H9 (cell line): ENCODE measurements around the gene DNAJB9. TPM values are rescaled to one million over a fixed set of nuclear protein-coding genes. Genes with fewer than 3 reads are reported as not detected.

Experiments
- DNase-seq: peaks from one replicate; pipeline ENCODE4 v3.0.0-alpha.2; 2017
- H2AFZ ChIP-seq: one replicate; pipeline ENCODE4 v1.6.1; 2013; ENCODE audit warnings: mild to moderate bottlenecking, low read length, control low read depth, moderate library complexity
- H2AK5ac ChIP-seq: 2 replicates; pipeline ENCODE4 v1.6.1; 2013; ENCODE audit warnings: low read length, control low read depth, mixed read lengths; ENCODE audit not compliant: insufficient read length
- H2BK120ac ChIP-seq: one replicate; pipeline ENCODE4 v1.6.1; 2013; ENCODE audit warnings: low read depth, mild to moderate bottlenecking, low read length, control low read depth, inconsistent platforms; ENCODE audit not compliant: poor library complexity, severe bottlenecking
- H2BK12ac ChIP-seq: 2 replicates; pipeline ENCODE4 v1.6.1; 2013; ENCODE audit warnings: low read length, control low read depth, mixed read lengths, low read depth; ENCODE audit not compliant: insufficient read length
- H2BK15ac ChIP-seq: 2 replicates; pipeline ENCODE4 v1.6.1; 2013; ENCODE audit warnings: low read depth, low read length, control low read depth
- H2BK20ac ChIP-seq: one replicate; pipeline ENCODE4 v1.6.1; 2013; ENCODE audit warnings: low read depth, mild to moderate bottlenecking, low read length, control low read depth, inconsistent platforms; ENCODE audit not compliant: poor library complexity, severe bottlenecking
- H2BK5ac ChIP-seq: 2 replicates; pipeline ENCODE4 v1.6.1; 2013; ENCODE audit warnings: low read length, control low read depth, mixed read lengths; ENCODE audit not compliant: insufficient read length
- H3K14ac ChIP-seq: 2 replicates; pipeline ENCODE4 v1.6.1; 2013; ENCODE audit warnings: low read length, control low read depth; ENCODE audit not compliant: insufficient read depth
- H3K18ac ChIP-seq: 2 replicates; pipeline ENCODE4 v1.6.1; 2013; ENCODE audit warnings: low read depth, mild to moderate bottlenecking, mixed read lengths, low read length, control low read depth; ENCODE audit not compliant: insufficient read length
- H3K23ac ChIP-seq: 2 replicates; pipeline ENCODE4 v1.6.1; 2013; ENCODE audit warnings: low read length, control low read depth, mixed read lengths, low read depth; ENCODE audit not compliant: insufficient read length
- H3K23me2 ChIP-seq: 2 replicates; pipeline ENCODE4 v1.6.1; 2013; ENCODE audit warnings: low read depth, mild to moderate bottlenecking, mixed read lengths, low read length, control low read depth; ENCODE audit not compliant: insufficient read length, poor library complexity, severe bottlenecking
- H3K27ac ChIP-seq: 2 replicates; pipeline ENCODE4 v1.5.1; 2013; ENCODE audit warnings: low read length, control low read depth, mixed read lengths, low read depth; ENCODE audit not compliant: insufficient read length
- H3K27me3 ChIP-seq: 2 replicates; pipeline ENCODE4 v1.6.1; 2013; ENCODE audit warnings: low read length, control low read depth, inconsistent platforms; ENCODE audit not compliant: insufficient read depth
- H3K4ac ChIP-seq: 2 replicates; pipeline ENCODE4 v1.6.1; 2013; ENCODE audit warnings: low read depth, mild to moderate bottlenecking, control low read depth, inconsistent platforms, low read length, moderate library complexity
- H3K4me1 ChIP-seq: 2 replicates; pipeline ENCODE4 v1.6.1; 2013; ENCODE audit warnings: low read length, control low read depth, inconsistent platforms; ENCODE audit not compliant: insufficient read depth
- H3K4me2 ChIP-seq: 2 replicates; pipeline ENCODE4 v1.6.1; 2013; ENCODE audit warnings: low read length, control low read depth, mixed read lengths; ENCODE audit not compliant: insufficient read length, insufficient read depth
- H3K56ac ChIP-seq: 2 replicates; pipeline ENCODE4 v1.6.1; 2013; ENCODE audit warnings: low read depth, mild to moderate bottlenecking, mixed read lengths, low read length, control low read depth; ENCODE audit not compliant: insufficient read length
- H3K79me1 ChIP-seq: 2 replicates; pipeline ENCODE4 v1.6.1; 2013; ENCODE audit warnings: low read depth, mild to moderate bottlenecking, moderate library complexity, low read length, control low read depth, inconsistent platforms; ENCODE audit not compliant: insufficient read depth, poor library complexity, severe bottlenecking
- H3K79me2 ChIP-seq: 2 replicates; pipeline ENCODE4 v1.6.1; 2013; ENCODE audit warnings: low read length, control low read depth, inconsistent platforms; ENCODE audit not compliant: insufficient read depth
- H3K9ac ChIP-seq: 2 replicates; pipeline ENCODE4 v1.6.1; 2013; ENCODE audit warnings: low read length, control low read depth, mixed read lengths; ENCODE audit not compliant: insufficient read length; ENCODE audit errors: extremely low read depth
- H3K9me3 ChIP-seq: one replicate; pipeline ENCODE4 v1.6.1; 2013; ENCODE audit warnings: low read depth, low read length, inconsistent platforms; ENCODE audit not compliant: control insufficient read depth
- H3T11ph ChIP-seq: one replicate; pipeline ENCODE4 v1.6.1; 2013; ENCODE audit warnings: mild to moderate bottlenecking, low read length, control low read depth, inconsistent platforms
- H4K20me1 ChIP-seq: one replicate; pipeline ENCODE4 v1.6.1; 2013; ENCODE audit not compliant: control insufficient read depth, insufficient read length, insufficient read depth
- H4K5ac ChIP-seq: 2 replicates; pipeline ENCODE4 v1.6.1; 2013; ENCODE audit warnings: low read depth, mild to moderate bottlenecking, mixed read lengths, low read length, control low read depth; ENCODE audit not compliant: insufficient read length
- H4K8ac ChIP-seq: replicated peaks from 2 replicates; pipeline ENCODE4 v1.6.1; 2013; ENCODE audit warnings: low read length, control low read depth, mixed read lengths, low read depth; ENCODE audit not compliant: insufficient read length
- H4K91ac ChIP-seq: 2 replicates; pipeline ENCODE4 v1.6.1; 2013; ENCODE audit warnings: low read depth, mild to moderate bottlenecking, moderate library complexity, mixed read lengths, low read length, control low read depth; ENCODE audit not compliant: insufficient read length
- H3K27ac Mint-ChIP-seq, 3 experiments: 2 replicates in 2 of 3; 3 replicates in 1 of 3; pipeline ENCODE4 v1.8.0; 2020 to 2021; ENCODE audit warnings: mixed read lengths in 3 of 3, mild to moderate bottlenecking in 1 of 3, moderate library complexity in 1 of 3
- H3K27me3 Mint-ChIP-seq: 2 replicates; pipeline ENCODE4 v1.8.0; 2021; ENCODE audit warnings: low read depth, mild to moderate bottlenecking, moderate library complexity, mixed read lengths
- H3K36me3 Mint-ChIP-seq, 3 experiments: 2 replicates in 2 of 3; 3 replicates in 1 of 3; pipeline ENCODE4 v1.8.0; 2020 to 2021; ENCODE audit warnings: low read depth in 3 of 3, mixed read lengths in 3 of 3; ENCODE audit not compliant: insufficient read depth in 1 of 3
- H3K4me1 Mint-ChIP-seq, 2 experiments: 2 replicates each; pipeline ENCODE4 v1.8.0; 2020; ENCODE audit warnings: mixed read lengths in 2 of 2
- H3K4me3 Mint-ChIP-seq, 2 experiments: 2 replicates in 1 of 2; 3 replicates in 1 of 2; pipeline ENCODE4 v1.8.0; 2020 to 2021; ENCODE audit warnings: mild to moderate bottlenecking in 2 of 2, mixed read lengths in 2 of 2, moderate library complexity in 1 of 2
- H3K9me3 Mint-ChIP-seq, 2 experiments: 2 replicates in 1 of 2; 3 replicates in 1 of 2; pipeline ENCODE4 v1.8.0; 2020; ENCODE audit warnings: mild to moderate bottlenecking in 2 of 2, mixed read lengths in 2 of 2, moderate library complexity in 1 of 2
- CTCF ChIP-seq: fragments of 200-600 bp; sonication (generic); conservative IDR thresholded peaks from 3 replicates; pipeline ENCODE4 v1.8.0; 2021; ENCODE audit warnings: antibody characterized with exemption, mild to moderate bottlenecking
- WGBS: extraction: QIAGEN DNeasy Blood & Tissue Kit; methylation state at CpG from one replicate; pipeline ENCODE4 v1.1.7; 2013; ENCODE audit warnings: missing lambda C conversion rate, low lambda C conversion rate, mixed read lengths; ENCODE audit not compliant: insufficient read length; ENCODE audit errors: extremely low coverage; 5-methylcytosine and 5-hydroxymethylcytosine counted together
- total RNA-seq: library from RNA; stranded (reverse); gene quantifications from 2 replicates; pipeline ENCODE4 v1.2.1, GENCODE V29; 2021

Gene DNAJB9
- total RNA-seq, 1 experiment from 2014 or later: 11.3 TPM

GRCh38 chr7:108535744-108536143, 33.9 kb upstream of the DNAJB9 start:
- H4K5ac ChIP-seq: no peak overlapping the region
- H3K18ac ChIP-seq: no peak overlapping the region
- H4K91ac ChIP-seq: no peak overlapping the region
- no peak overlapping the region for H3K14ac ChIP-seq
- no peak overlapping the region for H3K56ac ChIP-seq
- no peak overlapping the region for H2BK15ac ChIP-seq
- no peak overlapping the region for H2BK12ac ChIP-seq
- DNase-seq: no peak
- H4K8ac ChIP-seq: no peak overlapping the region
- no peak overlapping the region for H3K23ac ChIP-seq
- Mint-ChIP-seq H3K36me3 (peaks cover 0 to 15% (median 9%) of the 10 kb centered on the region in 3 experiments; a peak in 5 of 7 replicates), H3K27ac (no peak overlapping the region), H3K4me1 (peaks cover 4 to 8% of the 10 kb centered on the region in 2 experiments; a peak in 2 of 4 replicates), H3K27me3 (no peaks in the 10 kb centered on the region), H3K4me3 (no peak overlapping the region), H3K9me3 (peaks cover 7% of the 10 kb centered on the region in 2 experiments; a peak in 4 of 5 replicates)
- H3K79me2 ChIP-seq: no peaks in the 10 kb centered on the region
- H3K23me2 ChIP-seq: no peaks in the 10 kb centered on the region
- H3K4me2 ChIP-seq: no peak overlapping the region
- no peaks in the 10 kb centered on the region for H3K4me1 ChIP-seq
- no peak overlapping the region for H3K9ac ChIP-seq
- H2BK5ac ChIP-seq: no peak overlapping the region
- no peaks in the 10 kb centered on the region for H3K9me3 ChIP-seq
- no peaks in the 10 kb centered on the region for H4K20me1 ChIP-seq
- H3T11ph ChIP-seq: no peak overlapping the region
- H3K4ac ChIP-seq: no peak overlapping the region
- no peak overlapping the region for H3K27ac ChIP-seq
- TF ChIP-seq CTCF: no peak
- H2BK120ac ChIP-seq: no peak overlapping the region
- no CpG with 5 or more reads among the region's 1 CpG for WGBS
- H2AFZ ChIP-seq: no peak overlapping the region
- H3K79me1 ChIP-seq: no peaks in the 10 kb centered on the region
- no peak overlapping the region for H2BK20ac ChIP-seq
- H3K27me3 ChIP-seq: no peaks in the 10 kb centered on the region
- H2AK5ac ChIP-seq: no peak overlapping the region
